NCI-H510A treated with DMSO at 0.1 percent for 48 hours (cell line): ENCODE measurements around the gene ZBTB49.
"Not testable (repeated sequence)": the region's sequence is repeated elsewhere in the genome, so short reads cannot be mapped to it uniquely, and the experiment has no call there.

ENCODE experiments used
- DNase-seq: peaks from one replicate; lab custom pipeline; 2025; lab: John Stamatoyannopoulos, UW

Gene ZBTB49

GRCh38 chr4:4289941-4290850, at the start of gene ZBTB49, which contains the start of gene LYAR:
ZBTB49 (plus strand) TSS chr4:4290251; CDS start chr4:4299946, 9,695 bp downstream.
LYAR (minus strand) TSS chr4:4290154; CDS start chr4:4283742, 6,412 bp downstream.
- DNase-seq = peak; percentile 73

DNA sequence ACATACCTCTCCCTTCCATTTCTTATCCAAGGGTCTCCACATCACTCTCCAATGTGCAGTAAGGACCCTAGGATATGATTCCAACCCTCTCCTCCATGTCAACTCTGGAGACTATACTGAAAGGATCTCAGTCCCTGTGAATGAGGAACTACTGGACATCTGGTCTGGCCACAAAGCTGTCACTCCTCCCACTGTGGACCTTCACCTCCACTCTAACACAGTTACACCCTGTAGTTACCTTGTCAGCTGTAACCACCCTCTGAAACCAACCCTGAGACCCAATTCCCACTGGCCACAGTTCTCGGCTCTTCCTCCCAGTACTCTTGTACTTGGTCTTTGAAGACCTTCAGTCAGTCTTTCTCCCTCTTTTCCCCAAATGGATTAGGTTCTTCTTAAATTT, 44.9 kb upstream of the ZBTB49 start:
- no peak for DNase-seq

GRCh38 chr4:4247696-4248028, 42.4 kb upstream of the ZBTB49 start:
- DNase-seq = peak; percentile 31

GRCh38 chr4:4248029-4248884, 41.8 kb upstream of the ZBTB49 start, which contains the start of gene TMEM128:
TMEM128 (minus strand) TSS chr4:4248223; CDS start chr4:4248202, 21 bp downstream.
- DNase-seq = peak; percentile 86

GRCh38 chr4:4248885-4249203, 41.2 kb upstream of the ZBTB49 start:
- no peak for DNase-seq

- DNase-seq = not testable (repeated sequence)
Observed at GRCh38 chr4:4249342-4249741, 40.7 kb upstream of the ZBTB49 start.

- DNase-seq = no peak
Observed at GRCh38 chr4:4249866-4250265, 40.2 kb upstream of the ZBTB49 start.

- no peak for DNase-seq
Observed at GRCh38 chr4:4254199-4254598, 35.9 kb upstream of the ZBTB49 start.

- no peak for DNase-seq
Observed at GRCh38 chr4:4254666-4255065, 35.4 kb upstream of the ZBTB49 start.

GRCh38 chr4:4256799-4257198, 33.3 kb upstream of the ZBTB49 start:
- no peak for DNase-seq

DNA sequence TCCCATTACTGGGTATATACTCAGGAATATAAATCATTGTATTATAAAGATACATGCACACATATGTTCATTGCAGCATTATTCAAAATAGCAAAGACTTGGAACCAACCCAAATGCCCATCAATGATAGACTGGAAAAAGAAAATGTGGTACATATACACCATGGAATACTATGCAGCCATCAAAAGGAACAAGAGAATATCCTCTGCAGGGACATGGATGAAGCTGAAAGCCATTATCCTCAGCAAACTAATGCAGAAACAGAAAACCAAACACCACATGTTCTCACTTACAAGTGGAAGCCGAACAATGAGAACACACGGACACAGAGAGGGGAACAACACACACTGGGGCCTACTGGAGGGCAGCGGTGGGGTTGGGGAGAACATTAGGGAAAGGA, 32.3 kb upstream of the ZBTB49 start:
- DNase-seq = not testable (repeated sequence)

GRCh38 chr4:4259484-4260100, 30.5 kb upstream of the ZBTB49 start:
- no peak for DNase-seq

- no peak for DNase-seq
Observed at GRCh38 chr4:4260185-4260751, 29.8 kb upstream of the ZBTB49 start.

GRCh38 chr4:4267981-4268380, 22.1 kb upstream of the ZBTB49 start:
- no peak for DNase-seq

GRCh38 chr4:4268776-4269175, 21.3 kb upstream of the ZBTB49 start:
- no peak for DNase-seq

GRCh38 chr4:4269331-4269731, 20.7 kb upstream of the ZBTB49 start:
- DNase-seq = no peak

- no peak for DNase-seq
Observed at GRCh38 chr4:4269856-4270255, 20.2 kb upstream of the ZBTB49 start.

GRCh38 chr4:4270529-4270928, 19.5 kb upstream of the ZBTB49 start:
- no peak for DNase-seq

DNA sequence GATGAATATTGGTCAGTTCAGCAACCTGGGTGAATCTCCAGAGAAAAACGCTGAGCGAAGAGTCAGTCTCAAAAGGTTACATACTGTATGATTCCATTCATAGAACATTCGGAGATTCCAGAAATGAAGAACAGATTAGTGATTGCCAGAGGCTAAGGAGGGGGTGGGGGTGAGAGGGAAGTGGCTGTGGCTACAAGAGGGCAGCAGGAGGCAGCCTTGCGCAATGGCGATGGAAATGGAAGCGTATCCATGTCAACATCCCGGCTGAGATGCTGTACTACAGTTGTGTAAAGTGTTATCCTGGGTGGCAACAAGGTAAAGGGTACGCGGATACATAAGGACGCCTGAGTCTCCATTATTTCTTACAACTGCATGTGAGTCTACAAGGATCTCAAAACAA, 18.1 kb upstream of the ZBTB49 start:
- no peak for DNase-seq

GRCh38 chr4:4274226-4274625, 15.8 kb upstream of the ZBTB49 start:
- no peak for DNase-seq

DNA sequence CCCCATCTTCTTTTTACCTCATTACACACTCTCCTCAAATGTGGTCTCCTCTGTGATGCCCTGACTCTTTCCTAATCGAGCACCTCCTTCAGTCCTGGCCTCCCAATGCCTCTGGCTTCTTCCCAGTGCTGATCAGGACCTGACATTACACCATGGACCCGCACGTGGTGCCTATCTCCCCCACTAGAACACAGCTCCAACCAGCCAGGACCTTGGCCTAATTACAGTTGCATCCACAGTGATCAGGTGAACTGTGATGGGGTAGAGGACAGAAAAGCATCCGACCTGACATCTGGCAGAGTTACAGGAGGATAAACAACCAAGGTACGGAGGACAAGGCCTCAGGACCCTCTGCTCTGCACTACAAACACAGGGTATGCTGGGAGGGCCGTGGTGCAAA, 12.5 kb upstream of the ZBTB49 start:
- no peak for DNase-seq

DNA sequence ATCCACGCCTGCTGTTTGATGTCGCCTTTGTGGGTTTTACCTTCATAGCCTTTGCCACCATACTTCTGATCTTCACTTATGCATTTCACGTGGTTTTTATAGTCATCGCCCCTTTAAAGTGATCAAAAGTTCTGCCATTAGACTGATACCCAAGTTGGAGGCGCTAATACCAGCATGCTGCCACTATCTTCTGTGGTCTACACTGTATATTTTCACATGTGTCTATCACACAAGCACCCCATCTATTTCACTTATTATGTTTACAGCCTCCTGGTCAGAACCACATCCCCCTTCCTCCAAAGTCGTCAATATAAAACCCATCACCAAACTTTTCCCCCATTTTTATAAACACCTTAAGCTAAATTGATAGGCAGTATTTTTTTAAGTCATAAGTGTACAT, 8.3 kb upstream of the ZBTB49 start:
- no peak for DNase-seq
